HCEC 1CT (cell line): ENCODE measurements around the gene PALM3.
A peak's percentile ranks its signal among the peaks of the same experiment; 100 is the strongest.

Source experiments
- DNase-seq: peaks from one replicate; pipeline ENCODE4 v3.0.0-alpha.2; 2017

The PALM3 gene

DNA sequence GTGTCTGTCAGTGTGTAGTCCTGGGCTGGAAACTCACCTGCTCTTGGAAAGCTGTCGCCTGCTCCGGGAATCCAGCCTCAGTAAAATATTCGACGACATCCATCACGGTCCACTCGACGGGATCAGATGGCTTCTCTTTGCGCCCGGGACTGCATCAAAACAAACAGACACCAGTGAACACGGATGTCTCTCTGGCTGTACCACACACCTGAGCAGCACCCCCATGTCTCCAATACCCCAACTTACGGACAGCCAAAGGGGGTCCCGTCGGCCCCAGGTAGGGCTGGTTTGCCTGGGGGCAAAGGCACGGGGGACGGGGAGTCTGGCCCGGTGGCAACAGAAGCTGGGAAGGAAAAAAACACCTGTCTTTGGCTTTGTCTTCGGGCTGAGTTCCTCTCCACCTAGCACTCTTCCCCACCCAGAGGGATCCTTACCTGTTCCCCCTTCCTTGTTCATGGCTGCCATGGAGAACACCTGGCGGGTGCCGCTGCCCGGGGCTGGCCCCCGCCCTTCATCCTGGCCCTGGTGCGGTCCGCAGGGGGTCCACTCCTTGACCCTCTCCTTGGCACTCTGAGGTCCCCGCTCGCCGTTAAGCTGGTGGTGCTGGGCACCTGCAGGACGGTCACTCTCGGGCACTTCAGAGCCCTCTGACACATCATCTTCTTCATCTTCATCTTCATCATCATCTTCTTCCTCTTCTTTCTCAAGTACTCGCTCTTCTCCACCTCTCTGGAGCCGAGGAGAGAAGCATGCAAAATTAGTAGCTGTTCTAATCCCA lies 26.9 kb upstream of the PALM3 start:
- no peak for DNase-seq

- DNase-seq: no peak
Measured at GRCh38 chr19:14086098-14086497, 24.2 kb upstream of the PALM3 start.

GRCh38 chr19:14085309-14085995 lies 23.6 kb upstream of the PALM3 start, which contains the start of gene C19orf67:
TSS of gene C19orf67 (minus strand) at chr19:14085783. CDS start at chr19:14085627, 156 bp downstream.
- no peak for DNase-seq

DNA sequence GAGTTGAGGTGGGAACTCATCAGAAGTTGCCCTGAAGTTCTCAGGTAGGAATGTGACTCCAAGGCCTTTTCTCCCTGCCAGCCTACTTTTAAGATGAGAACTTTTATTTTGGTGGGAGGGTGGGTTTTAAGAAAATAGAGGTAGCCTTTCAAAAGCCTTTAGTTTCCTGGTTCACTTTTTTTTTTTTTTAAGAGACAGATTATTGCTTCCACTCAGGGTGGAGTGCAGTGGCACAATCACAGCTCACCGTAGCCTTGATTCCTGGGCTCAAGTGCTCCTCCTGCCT lies 20.7 kb upstream of the PALM3 start:
- DNase-seq: no peak

DNA sequence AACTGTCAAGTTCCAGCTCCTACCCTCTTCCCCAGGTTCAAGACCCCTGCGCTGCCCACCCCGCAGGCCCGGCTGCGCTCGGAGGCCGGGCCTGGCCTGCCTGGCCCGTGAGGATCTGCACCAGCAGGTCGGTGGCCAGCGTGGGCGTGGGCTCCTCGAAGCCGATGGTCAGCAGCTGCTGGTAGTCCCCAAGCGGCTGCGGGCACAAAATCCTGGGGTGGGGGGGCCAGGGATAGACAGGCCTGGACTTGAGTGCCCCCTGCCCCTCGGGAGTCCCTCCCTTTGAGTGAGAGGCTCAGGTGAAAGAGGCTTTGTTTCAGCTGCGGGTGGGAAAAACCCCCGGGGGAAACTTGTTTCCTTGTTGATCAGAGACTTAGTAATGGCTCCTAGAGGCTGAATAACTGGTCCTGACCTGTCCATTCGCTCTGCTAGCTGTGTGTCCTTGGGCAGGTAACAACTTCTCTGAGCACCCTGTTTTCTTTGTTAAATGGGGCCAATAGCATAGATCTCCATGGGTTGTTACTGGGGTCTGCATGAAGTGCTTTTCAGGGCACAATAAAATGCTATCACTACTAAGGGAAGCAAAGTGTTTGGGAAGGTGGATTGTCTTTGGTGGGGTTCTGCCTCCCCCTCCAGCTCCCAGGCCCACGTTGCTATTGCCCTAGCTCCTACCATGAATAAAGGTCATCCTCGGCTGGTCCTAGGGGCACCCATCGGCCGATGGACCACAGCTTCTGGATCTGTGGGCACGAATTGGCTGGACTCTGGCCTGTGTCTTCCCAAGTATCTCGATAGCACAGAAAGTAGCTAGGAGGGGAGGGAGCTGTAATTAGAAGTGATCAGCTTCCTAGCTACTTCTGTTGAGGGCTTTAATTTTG lies 20.2 kb upstream of the PALM3 start:
- no peak for DNase-seq

DNA sequence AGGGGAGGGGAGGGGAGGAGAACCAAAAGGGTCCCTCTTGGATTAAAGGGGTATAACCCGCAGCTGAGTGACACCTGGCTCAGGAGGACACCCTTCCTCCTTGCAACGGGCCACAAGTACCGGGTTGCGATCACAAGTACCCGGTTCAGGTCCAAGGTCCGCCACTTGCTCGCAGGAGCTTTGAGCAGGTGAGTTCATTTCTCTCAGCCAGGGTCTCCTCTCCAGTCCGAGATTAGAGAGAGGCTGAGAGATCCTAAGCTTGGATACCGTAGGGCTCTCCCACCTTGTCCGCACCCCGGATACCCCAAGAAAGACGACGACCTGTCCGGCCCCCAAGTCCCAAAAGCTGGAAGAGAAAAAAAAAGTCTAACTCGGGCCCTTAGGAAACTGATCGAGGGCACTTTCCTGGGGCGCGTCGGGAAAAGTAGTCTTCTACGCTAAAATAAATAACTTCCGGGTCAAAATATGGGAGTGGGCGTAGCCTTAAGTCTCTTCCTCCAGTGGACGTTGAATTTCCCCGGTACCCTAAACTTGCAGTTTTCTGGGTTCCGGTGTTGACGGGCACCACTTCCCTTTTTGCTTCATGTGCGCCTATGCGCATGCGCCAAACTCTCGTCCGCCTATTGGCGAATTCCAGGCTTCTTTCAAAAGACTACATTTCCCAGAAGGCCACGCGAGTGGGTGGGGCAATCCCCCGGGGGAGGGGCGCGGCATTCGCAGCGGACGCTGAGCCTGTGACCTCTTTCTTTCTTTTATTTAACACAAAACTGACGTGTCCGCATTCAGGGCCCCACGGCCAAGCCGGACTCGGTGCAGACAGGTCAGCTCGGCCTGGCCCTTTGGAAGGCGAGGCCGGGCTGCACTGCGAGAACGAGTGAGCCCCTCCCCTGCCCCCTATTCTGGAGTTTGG lies 19.3 kb upstream of the PALM3 start:
- peak; percentile 98 for DNase-seq

DNA sequence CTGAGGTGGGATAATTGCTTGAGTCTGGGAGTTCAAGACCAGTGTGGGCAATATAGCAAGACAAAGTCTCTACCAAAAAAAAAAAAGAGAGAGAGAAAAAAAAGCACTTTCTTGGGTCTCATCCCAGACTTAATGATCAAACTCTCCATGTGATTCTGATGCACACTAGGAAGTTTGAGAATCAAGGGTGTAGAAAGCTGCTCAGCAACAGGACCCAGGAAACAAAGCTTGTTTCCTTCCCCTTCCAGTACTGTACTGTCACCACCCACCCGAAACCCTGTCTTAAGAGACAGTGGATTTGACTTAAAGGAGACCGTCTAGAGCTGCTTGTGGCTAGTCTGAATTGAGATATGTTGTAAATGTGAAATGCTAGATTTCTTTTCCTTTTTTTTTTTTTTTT lies 16.5 kb upstream of the PALM3 start:
- no peak for DNase-seq

- DNase-seq: no peak
Measured at GRCh38 chr19:14073925-14074838, 12.3 kb upstream of the PALM3 start.

DNA sequence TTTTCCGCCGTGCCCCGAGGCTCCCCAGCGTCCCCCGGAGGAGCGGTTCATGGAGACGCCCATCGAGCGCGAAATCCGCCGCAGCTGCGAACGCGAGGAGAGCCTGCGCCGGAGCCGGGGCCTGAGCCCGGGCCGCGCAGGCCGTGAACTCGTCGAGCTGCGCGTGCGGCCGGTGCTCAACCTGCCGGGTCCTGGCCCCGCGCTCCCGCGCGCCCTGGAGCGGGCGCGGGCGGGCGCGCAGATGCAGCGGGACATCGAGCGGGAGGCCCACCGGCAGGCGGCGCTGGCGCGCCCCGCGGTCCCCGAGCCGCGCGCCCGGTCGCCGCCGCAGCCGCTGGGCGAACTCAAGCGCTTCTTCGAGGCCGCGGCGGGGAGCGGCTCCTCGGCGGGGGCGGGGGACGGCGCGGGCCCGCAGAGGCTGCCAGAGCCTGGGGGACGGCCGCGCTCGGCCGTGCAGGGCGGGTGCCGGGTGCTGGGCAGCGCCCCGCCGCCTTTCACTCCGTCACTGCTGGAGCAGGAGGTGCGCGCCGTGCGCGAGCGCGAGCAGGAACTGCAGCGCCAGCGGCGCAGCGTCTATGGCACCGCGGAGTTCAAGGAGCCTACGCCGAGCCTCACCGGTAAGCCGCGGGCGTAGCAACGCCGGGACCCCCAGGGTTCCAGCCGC lies 11.5 kb upstream of the PALM3 start:
- DNase-seq: peak; percentile 70

GRCh38 chr19:14072535-14073260 lies 10.8 kb upstream of the PALM3 start, which contains the start of gene MISP3:
TSS of gene MISP3 (plus strand) at chr19:14072786. CDS start at chr19:14073310, 524 bp downstream.
- DNase-seq: no peak

- no peak for DNase-seq
Measured at GRCh38 chr19:14070268-14071050, 8.6 kb upstream of the PALM3 start.

- DNase-seq: no peak
Measured at GRCh38 chr19:14066134-14066533, 4.3 kb upstream of the PALM3 start.

DNA sequence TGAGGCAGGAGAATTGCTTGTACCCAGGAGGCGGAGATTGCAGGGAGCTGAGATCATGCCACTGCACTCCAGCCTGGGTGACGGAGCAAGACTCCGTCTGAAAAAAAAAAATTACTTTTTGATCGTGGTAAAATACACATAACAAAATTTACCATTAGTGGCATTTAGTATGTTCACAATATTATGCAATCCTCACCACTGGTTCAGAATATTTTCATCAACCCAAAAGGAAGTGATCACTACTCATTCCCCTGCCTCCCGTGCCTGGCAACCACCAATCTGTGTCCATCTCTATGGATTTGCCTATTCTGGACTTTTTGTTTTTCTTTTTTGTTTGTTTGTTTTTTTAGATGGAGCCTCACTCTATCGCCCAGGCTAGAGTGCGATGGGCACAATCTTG lies 1.2 kb upstream of the PALM3 start:
- no peak for DNase-seq

DNA sequence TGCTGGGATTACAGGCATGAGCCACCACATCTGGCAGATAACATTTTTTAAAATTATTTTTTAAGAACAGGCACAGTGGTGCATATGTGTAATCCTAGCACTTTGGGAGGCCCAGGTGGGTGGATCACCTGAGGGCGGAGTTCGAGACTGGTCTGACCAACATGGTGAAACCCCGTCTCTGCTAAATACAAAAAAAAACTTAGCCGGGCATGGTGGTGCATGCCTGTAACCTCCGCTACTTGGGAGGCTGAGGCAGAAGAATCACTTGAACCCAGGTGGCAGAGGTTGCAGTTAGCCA lies 631 bp upstream of the PALM3 start:
- no peak for DNase-seq

GRCh38 chr19:14061081-14061749 lies 661 bp downstream of the PALM3 start:
- no peak for DNase-seq

- DNase-seq: no peak
Measured at GRCh38 chr19:14059652-14060155, 2.2 kb downstream of the PALM3 start.

DNA sequence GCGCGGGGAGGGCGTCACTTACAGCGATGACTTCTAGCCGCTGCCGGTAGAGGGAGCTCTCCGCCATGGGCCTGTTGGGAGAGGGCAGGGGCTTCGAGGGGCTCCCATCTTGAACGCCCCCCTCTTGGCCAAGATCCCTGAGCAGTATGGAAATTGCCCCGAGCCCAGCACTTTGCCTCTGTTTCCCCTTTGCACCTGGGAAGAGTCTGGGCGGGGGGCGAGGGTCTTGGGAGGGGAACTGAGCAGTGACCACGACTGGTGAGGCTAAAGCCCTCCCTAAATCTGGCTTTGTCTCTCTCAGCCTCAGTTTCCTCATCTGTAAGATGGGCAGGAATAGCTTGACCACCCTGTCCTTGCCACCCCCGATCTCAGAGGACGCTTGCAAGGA lies 2.8 kb downstream of the PALM3 start:
- DNase-seq: no peak
